Anterior cingulate cortex (tissue), 58 donors: ENCODE data around the gene FSIP1.

Experiments
- DNase-seq, 58 donors: peaks; one replicate each; lab custom pipeline; 2025; lab: John Stamatoyannopoulos, UW

FSIP1 gene

DNA sequence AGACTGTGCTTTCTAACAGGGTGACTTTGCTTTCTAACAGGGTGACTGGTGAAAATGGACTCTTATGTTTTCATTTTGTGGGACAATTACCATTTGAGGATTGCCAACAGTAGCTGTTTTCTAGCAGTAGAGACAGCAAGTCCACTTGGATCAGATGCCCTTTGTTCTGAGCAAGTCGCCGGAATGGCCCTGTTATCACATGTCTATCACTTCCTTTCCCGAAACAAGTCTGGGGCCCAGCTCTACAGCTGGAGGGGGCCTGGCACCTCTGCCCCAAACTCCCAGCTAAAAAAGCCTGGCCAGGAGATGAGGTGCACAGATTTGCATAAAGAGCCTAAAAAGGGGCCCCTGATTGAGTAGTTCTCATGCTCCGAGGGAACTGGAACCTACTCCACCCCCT is 157.2 kb downstream of the FSIP1 start:
- DNase-seq, result no peak

DNA sequence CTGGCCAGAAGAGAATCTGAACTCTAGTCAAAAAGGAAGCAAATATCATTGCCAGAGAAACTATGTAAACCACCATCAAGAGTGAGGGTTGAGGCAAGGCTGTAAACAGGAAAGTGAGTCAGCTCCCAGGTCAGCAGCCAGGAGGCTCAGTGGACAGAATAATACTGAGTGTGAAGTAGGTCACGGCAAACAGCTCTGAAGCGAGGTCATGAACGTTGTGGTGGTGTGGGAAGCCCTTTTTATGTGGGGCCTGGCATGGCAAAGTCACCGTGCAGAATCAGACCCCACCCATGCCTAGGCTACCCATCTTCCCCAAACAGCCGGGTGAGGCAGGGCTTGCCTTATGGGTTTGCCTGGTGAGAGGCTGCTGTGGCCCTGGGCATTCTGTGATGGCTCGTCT is 157.8 kb downstream of the FSIP1 start:
- no peak for DNase-seq

DNA sequence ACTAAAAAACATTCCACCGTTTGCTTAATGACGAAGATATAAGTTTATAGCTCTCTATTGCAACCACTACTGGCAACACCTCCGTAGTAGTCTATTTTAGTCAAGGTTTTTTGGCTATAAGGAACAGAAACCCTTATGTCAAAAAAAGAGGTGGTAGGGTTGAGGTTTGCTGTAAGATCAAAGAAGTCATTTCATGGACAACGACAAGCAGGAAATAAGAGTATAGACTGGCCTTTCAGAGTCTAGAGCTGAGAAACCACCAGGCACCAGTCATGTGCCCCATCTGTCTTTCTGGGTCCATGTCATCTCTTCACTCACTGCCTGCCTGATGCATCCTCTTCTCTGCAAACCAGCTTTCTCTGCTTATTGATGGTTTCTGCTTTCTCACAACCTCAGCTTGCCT is 159.1 kb downstream of the FSIP1 start:
- no peak for DNase-seq

DNA sequence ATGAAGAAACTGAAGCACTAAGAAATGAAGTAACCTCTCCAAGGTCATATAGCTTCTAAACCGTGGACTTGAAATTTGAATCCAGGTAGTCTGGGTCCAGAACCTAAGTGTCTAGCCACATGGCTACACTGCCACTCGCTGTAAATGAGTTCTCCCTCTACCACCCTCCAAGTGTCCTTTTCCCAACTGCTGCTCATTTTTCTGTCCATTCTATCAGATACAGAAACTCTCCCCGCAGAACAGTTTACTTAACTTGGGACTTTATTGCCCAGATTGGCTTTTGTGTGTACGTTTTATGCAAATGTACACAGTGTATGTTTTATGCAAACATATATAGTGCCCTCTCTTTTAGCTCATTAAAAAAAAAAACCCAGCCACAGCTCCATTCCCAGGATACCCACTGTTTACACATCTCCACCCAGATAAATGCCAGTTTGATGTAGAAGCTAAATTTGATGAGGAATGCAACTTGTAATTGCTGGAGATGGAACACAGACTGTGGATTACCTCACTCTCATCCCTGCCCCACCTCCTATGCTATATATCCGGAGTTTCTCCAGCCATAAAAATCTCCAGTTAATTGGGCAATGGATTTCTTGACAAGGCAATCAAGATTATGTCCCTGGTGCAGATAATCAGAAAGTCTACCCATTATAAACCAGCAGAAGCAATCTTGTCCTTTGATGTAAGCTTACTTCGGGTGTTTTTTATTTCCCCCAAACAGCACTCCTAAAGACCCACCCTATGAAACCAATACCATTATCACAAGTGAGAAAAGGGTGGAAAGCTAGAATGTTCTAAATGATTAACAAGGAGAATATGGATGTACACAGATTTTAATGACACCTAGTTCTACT is 159.8 kb downstream of the FSIP1 start:
- no peak for DNase-seq

DNA sequence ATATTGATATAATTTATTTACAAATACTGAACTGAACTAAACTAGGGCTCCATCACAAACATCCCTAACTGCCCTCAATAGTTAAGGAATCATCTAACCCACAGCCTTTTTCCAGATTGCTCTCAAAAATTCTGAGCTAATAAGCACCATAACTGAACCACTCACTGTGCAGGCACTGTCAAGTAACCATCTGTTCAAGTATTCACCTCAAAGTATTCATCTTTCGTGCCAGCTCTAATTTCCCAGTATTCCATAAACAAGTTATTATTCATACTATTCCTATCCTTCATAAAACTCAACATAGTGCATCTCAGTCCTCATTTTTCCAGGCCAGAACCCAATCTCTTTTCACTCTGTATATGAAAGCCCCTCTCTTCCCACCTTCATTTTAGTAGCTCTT is 160.7 kb downstream of the FSIP1 start:
- no peak for DNase-seq

DNA sequence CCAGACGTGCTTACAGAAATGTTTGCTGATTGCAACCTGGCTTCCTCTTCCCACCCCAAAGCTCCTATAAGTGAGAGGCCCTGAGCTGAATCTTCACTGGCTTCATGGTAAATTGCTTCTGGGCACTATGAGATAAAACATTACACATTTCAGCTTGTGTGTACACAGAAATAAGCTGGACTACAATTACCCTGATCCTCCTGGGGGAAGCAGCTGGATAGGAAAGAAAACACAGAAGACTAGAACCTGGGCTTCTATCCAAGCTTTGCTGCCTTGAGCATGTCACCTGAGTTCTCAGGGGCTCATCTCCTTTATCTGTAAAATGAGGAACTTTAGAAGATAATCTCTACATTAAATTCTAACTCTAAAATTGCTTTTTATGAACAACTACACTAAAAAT is 161.4 kb downstream of the FSIP1 start:
- DNase-seq, result no peak

DNA sequence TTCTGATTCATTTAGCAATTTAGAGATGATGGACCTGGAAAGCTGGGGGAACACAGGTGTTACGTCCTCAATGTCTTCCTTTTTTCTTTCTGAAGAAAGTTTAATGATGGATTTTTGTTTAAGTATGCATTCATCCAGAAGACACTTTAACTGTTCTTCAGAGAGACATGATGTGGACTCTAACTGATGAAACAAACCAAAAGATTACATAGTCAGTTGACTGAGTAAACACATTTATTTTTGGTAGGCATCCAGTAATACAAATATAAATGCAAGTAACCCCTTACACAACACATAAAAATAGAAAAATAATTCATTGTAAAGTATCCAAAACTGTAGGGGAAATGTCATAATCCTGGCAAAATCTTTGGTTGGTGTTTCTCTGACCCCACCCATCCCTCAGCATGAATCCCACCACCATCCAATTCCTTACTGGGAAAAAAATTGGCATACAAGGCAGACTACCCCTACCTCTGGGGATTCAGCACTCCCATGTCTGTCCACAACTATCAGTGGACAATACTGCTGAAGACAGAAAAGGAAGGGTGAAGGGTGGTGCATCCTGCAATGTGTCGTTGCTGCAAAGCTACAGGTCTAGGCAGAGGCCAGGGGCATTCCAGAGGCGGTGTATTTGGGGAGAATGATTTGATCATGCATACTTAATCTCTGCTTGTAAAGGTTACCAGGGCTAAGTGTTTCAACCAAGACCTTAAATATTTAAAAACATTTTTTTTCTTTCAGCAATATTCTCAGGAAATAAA is 164.4 kb downstream of the FSIP1 start:
- DNase-seq, result no peak

DNA sequence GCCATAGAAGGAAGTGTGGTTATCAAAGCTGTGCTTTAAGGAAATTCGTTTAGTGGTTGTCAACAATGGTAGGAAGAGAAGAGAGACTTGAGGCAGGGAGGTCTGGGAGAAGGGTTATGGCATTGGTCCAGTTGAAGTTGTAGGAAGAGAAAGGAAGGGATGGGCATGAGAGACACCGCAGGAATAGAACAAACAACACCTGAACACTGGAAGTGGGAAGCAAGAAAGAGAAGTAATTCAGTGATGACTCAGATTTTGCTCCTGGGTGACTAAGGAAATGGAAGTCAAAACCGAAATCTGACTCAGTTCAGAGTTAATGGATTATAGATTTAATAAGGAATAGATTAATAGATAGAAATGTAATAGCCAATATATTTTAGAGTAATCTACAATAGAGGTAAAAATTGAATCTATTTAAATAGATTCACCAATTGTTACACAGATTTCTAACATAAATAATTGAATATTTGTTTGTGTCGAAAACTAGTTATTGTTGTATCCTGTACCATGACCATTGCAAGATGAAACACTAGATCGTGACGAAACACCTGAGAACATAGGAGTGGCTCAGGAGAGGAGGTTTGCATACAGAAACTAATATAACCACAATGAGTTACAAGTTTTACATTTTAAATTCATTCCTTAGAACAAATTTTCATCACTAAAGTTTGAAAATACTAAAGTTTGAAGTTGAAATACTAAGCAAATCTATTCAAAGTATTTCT is 165.7 kb downstream of the FSIP1 start:
- DNase-seq, result no peak

DNA sequence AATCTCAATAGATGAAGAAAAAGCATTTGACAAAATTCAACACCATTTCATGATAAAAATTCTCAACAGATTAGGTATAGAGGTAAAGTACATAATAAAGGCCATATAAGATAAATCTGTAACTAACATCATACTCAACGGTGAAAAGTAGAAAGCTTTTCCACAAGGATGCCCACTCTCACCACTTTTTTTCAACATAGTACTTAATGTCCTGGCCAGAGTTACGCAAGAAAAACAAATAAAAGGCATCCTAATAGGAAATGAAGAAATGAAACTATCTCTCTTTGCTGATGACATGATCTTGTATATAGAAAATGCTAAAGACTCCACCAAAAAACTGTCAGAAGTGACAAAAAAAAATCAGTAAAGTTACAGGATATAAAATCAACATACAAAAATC is 168.8 kb downstream of the FSIP1 start:
- no peak for DNase-seq

DNA sequence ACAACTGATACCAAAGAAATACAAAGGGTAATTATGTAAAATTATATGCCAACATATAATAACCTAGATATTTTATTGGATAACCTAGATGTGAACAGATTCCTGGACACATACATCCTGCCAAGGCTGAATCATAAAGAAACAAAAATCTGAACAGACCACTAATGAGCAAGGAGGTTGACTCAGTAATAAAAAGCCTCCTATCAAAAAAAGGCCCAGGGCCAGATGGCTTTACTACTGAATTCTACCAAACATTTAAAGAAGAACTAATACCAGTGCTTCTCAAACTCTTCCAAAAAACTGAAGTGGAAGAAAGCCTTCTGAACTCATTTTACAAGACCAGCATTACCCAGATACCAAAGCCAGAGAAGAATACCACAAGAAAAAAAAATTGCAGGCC is 169.4 kb downstream of the FSIP1 start:
- DNase-seq, result no peak

DNA sequence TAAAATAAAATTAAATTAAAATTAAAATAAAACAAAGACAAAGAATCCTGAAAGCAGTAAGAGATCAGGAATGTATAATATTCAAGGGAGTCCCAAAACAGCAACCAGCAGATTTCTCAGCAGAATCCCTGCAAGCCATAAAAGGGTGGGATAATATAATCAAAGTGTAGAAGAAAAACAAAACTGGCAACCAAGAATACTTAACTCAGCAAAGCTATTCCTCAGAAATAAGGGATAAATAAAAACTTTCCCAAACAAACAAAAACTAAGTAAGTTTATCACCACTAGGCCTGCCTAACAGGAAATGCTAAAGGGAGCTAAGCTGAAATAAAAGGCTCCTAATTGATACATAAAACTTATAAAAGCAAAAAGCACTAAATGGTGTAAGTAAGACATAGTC is 172.0 kb downstream of the FSIP1 start:
- DNase-seq, result no peak

DNA sequence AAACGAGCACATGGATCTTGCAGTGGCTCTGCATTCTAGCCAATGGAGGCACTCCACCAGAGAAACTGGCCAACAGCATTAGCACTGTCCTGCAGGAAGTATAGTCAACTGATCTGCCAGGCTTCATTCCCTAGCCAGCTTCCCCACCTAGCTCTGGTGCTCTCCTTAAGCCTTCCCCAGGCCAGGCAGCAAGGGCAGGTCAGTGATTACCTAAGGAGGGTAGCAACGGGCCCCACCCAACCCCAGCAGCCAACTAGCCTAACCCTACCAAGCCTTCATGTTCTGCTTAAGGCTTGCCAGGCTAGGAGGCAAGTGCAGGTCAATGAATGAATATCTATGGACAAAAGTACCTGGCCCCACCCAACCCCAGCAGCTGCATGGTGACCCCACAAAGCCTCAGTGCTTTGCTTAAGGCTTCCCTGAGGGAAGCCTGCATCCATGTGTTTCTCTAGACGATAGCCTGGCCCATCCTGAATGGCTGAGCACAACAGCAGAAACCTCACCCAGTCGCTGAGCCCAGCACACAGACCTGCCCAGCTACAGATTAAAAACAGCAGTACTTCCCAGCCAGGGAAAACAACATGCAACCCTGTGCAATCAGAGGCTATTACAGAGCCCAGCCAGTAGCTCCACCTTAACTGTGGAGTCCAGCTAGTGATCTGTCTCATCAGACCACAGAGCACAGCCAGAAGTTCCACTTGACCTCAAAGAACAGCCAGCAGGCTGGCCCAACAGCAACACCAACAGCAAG is 173.3 kb downstream of the FSIP1 start:
- no peak for DNase-seq

DNA sequence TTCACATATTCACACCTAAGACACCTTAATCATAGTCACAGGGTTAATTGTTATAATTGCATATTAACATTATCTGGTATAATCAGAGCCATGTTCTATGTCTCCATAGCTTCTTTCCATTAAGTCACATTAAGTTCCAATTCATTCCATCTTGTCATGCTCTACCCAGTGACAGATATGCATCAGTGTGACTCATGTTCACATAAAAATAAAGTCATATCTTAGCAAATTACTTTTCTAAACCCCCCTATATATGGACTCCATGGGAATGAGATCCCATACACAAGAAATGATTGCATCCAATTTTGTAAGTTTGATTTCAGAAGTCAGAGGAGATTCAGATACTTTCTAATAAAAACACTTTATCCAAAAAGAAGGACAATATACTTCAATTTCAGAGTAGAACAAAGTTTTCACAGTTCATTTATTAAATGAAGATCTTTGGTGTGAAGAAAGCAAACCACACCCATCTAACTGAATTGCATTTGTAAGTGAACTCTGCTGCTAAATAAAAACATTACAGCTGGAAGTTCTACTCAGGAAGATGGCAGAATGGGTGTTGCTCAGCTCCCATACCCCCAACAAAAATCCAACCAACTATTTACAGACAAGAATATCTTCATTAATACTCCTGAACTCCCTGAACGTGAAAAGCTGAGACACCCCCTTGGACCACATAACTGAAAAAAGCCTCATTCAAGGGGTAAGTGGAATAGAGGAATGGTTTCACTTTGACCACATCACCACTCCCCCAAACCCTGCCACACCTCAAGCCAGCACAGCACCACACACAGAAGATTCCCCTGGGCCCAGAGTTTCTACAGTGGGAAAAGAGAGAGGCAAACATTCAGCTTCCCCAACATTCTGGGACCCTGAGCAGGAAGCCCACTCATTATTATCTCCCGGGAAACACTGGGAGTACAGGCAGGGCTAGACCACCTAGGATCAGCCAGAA is 174.2 kb downstream of the FSIP1 start:
- DNase-seq, result no peak

DNA sequence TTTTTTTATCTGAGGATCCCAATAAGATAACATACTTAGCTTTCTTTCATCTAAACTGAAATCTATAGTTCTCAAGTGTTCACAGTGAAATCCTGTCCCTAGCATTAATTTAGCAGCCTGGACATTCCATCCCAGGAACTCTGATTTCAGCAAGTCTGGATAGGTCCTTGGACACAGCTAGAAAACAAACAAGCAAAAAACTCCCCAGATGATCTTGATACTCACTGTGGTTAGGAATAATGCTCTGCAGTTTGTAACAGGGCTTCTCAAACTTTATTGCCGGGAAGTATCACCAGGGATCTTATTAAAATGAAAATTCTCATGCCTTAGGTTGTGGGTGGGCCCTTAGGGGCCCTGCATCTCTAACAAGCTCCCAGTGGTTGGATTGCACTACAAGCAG is 177.5 kb downstream of the FSIP1 start:
- DNase-seq, result no peak

DNA sequence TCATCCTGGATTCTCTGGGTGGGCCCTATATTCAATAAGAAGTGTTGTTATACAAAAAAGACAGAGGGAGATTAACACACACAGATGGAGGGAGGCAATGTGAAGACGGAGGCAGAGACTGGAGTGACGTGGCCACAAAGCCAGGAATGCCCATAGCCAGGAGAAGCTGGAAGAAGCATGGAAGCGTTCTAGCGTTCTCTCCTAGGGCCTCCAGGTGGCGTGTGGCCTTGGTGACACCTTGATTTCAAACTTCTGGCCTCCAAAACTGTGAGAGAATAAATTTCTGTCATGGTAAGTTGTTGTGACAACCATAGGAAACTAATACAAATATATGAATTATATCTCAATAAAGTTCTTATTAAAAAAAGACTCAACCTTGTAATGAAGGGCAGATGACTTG is 180.5 kb downstream of the FSIP1 start:
- DNase-seq, result no peak

DNA sequence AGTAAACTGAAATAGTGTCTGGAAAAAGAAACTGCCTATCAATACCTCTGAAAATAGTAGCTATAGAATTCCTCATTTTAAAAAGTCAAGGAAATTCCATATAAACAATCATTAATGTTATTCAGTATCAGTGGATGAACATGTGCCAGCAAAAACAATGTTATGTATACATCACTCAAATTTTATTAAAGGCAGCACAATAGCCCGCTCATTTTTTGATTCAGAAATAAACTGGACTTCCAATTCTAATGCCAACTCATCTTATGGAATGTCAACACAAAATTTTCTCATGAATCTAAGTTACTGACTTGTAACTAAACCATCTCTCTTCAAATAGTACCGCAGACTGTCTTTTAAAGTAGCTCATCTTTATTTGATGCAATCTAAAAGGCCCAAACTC is 182.8 kb downstream of the FSIP1 start:
- DNase-seq, result no peak

DNA sequence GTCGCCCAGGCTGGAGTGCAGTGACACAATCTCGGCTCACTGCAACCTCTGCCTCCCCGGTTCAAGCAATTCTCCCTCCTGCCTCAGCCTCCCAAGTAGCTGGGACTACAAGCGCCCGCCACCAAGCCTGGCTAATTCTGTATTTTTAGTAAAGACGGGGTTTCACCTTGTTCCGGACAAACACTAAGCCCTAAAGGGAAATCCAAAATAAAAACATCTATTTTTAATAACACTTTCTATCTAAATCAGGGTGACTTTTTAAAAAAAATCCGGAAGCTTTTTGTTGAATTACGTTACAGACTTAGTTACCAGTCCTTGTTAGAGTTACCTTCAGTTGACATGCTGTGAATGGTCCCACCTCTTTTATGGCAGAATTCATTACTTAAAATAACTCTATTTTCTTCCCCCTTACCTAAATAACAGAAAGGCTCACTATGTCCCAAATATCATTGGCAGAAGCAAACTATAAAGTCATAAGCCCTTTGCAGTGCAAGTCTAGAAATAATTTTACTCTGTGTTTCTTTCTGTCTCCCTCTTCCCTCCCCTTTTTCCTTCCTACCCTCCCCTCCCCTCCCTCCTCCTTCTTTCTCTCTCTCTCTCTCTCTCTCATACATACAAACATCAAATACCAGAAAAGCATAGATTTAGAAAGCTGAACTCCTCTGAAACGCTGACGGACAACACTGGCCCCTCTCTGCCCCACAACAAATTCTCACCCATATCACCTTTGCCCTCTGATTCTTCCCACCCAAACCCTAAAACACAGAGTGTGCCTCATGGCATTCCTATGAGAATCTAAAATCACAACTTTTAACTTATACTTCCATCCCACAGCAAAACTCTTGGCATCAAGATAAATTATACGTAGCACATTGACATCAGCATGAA is 183.4 kb downstream of the FSIP1 start:
- DNase-seq, result no peak

DNA sequence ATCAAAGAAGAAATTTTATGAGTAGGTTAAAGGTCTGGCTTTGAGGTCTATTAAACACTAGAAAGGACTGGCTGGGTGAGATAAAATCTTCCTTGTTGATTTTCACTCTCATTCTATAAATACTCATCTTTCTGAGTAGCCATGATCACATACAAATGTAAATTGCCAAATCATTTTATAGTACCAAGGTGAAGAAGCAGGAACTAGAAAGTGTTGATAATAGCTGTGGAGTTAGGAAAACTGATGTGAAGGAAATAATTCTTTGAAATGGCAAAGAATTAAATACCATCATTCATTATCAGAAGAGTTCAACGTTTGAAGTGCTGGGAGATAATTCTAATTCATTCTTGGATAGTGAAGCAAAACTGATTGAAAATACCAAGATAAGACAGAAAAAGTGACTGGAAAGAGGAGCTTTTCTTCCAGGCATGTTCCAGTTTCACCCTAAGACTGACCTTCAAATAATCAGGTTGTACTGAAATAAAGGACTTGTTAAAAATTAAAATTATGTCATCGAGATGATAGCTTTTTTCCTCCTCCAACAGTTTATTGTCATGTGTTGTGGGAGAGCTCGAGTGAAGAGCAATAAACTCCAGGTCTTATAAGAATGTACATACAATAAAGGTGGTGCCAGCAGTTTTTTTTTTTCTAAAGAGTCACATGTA is 184.3 kb downstream of the FSIP1 start:
- DNase-seq, result no peak
